Progenitor cell of endocrine pancreas (in vitro differentiated cells): ENCODE measurements around the gene EXOC3L4. TPM values are rescaled to one million over a fixed set of nuclear protein-coding genes. Genes with fewer than 3 reads are reported as not detected.

ENCODE experiments used
- DNase-seq: peaks from one replicate; pipeline ENCODE4 v3.0.0; 2021; ENCODE audit warnings: low spot score; ENCODE audit not compliant: unreplicated experiment
- H3K27ac Mint-ChIP-seq: 2 replicates; pipeline ENCODE4 v1.8.0; 2021; ENCODE audit warnings: mild to moderate bottlenecking, moderate library complexity, mixed read lengths
- H3K27me3 Mint-ChIP-seq: 2 replicates; pipeline ENCODE4 v1.8.0; 2021; ENCODE audit warnings: mixed read lengths
- H3K36me3 Mint-ChIP-seq: 2 replicates; pipeline ENCODE4 v1.8.0; 2022; ENCODE audit warnings: mixed read lengths; ENCODE audit not compliant: insufficient read depth
- H3K4me1 Mint-ChIP-seq: 2 replicates; pipeline ENCODE4 v1.8.0; 2021; ENCODE audit warnings: low read depth, mixed read lengths
- H3K4me3 Mint-ChIP-seq: 2 replicates; pipeline ENCODE4 v1.8.0; 2021; ENCODE audit warnings: low read depth, mild to moderate bottlenecking, moderate library complexity, mixed read lengths
- H3K9me3 Mint-ChIP-seq: 2 replicates; pipeline ENCODE4 v1.8.0; 2021; ENCODE audit warnings: low read depth, mixed read lengths
- CTCF ChIP-seq: fragments of 200-600 bp; sonication (generic); IDR thresholded peaks from one replicate; pipeline ENCODE4 v1.5.0; 2021; ENCODE audit warnings: antibody characterized with exemption, mild to moderate bottlenecking; ENCODE audit not compliant: unreplicated experiment
- total RNA-seq: library from RNA; stranded (reverse); gene quantifications from 2 replicates; pipeline ENCODE4 v1.2.1, GENCODE V29; 2021

Gene EXOC3L4
- total RNA-seq, 1 donor from 2014 or later, result 30.8 TPM

- Mint-ChIP-seq H3K27me3 (peaks cover 27% of the 10 kb centered on the region), H3K9me3 (no peaks in the 10 kb centered on the region), H3K27ac (peak overlapping the region; percentile 92), H3K4me3 (peak overlapping the region; percentile 40), H3K36me3 (no peaks in the 10 kb centered on the region), H3K4me1 (peaks cover 4% of the 10 kb centered on the region)
- no peak for TF ChIP-seq CTCF
- peak; percentile 44 for DNase-seq
Measured at GRCh38 chr14:103121846-103122584, 27.5 kb downstream of the EXOC3L4 start.

GRCh38 chr14:103122585-103122946, 28.0 kb downstream of the EXOC3L4 start:
- no peak for DNase-seq
- Mint-ChIP-seq H3K27me3 (peaks cover 27% of the 10 kb centered on the region), H3K9me3 (no peaks in the 10 kb centered on the region), H3K4me3 (no peak overlapping the region), H3K4me1 (peaks cover 4% of the 10 kb centered on the region), H3K27ac (no peak overlapping the region), H3K36me3 (no peaks in the 10 kb centered on the region)
- peak; percentile 4 for TF ChIP-seq CTCF

GRCh38 chr14:103122947-103123633, 28.6 kb downstream of the EXOC3L4 start, which contains the start of gene TNFAIP2:
Gene TNFAIP2, plus strand, starts transcription at chr14:103123461. Its CDS starts 2,997 bp downstream, at chr14:103126458.
- Mint-ChIP-seq H3K27me3 (peaks cover 31% of the 10 kb centered on the region), H3K4me3 (peak within 1 kb of the TSS; percentile 40), H3K4me1 (peaks cover 4% of the 10 kb centered on the region), H3K27ac (no peak within 1 kb of the TSS), H3K9me3 (no peaks in the 10 kb centered on the region), H3K36me3 (no peaks in the 10 kb centered on the region)
- TF ChIP-seq CTCF, result peak; percentile 3
- DNase-seq, result no peak

GRCh38 chr14:103123634-103124500, 29.3 kb downstream of the EXOC3L4 start:
- no peak for DNase-seq
- H3K27me3 Mint-ChIP-seq, result peaks cover 39% of the 10 kb centered on the region

More at GRCh38 chr14:103123634-103124500, 29.3 kb downstream of the EXOC3L4 start:
- Mint-ChIP-seq H3K27ac (no peak overlapping the region), H3K9me3 (no peaks in the 10 kb centered on the region), H3K4me3 (peak overlapping the region; percentile 31), H3K4me1 (peaks cover 4% of the 10 kb centered on the region), H3K36me3 (no peaks in the 10 kb centered on the region)
- peak; percentile 35 for TF ChIP-seq CTCF
